GM06990 (cell line): ENCODE results near the gene MYOC.
"Not testable (repeated sequence)": the region's sequence is repeated elsewhere in the genome, so short reads cannot be mapped to it uniquely, and the experiment has no call there.

ENCODE experiments used
- DNase-seq: peaks from one replicate; pipeline ENCODE4 v3.0.0-alpha.2; 2011; ENCODE audit not compliant: insufficient read length; ENCODE audit errors: extremely low read depth
- H3K27me3 ChIP-seq: replicated peaks from 2 replicates; pipeline ENCODE4 v1.6.0; 2011; ENCODE audit warnings: low read length; ENCODE audit not compliant: control insufficient read depth, insufficient read depth
- H3K36me3 ChIP-seq: 2 replicates; pipeline ENCODE4 v1.5.1; 2011; ENCODE audit warnings: low read length; ENCODE audit not compliant: control insufficient read depth, insufficient read depth
- H3K4me3 ChIP-seq: replicated peaks from 2 replicates; pipeline ENCODE4 v1.5.1; 2011; ENCODE audit warnings: low read depth, mild to moderate bottlenecking, control low read depth, low read length
- TF ChIP-seq, protein P1 (sequence below): IDR thresholded peaks from 2 replicates; pipeline ENCODE4 v1.5.1; 2011; ENCODE audit warnings: low read length, control low read depth, mild to moderate bottlenecking, inconsistent platforms; ENCODE audit not compliant: insufficient read depth, poor library complexity, severe bottlenecking

Gene MYOC

DNA sequence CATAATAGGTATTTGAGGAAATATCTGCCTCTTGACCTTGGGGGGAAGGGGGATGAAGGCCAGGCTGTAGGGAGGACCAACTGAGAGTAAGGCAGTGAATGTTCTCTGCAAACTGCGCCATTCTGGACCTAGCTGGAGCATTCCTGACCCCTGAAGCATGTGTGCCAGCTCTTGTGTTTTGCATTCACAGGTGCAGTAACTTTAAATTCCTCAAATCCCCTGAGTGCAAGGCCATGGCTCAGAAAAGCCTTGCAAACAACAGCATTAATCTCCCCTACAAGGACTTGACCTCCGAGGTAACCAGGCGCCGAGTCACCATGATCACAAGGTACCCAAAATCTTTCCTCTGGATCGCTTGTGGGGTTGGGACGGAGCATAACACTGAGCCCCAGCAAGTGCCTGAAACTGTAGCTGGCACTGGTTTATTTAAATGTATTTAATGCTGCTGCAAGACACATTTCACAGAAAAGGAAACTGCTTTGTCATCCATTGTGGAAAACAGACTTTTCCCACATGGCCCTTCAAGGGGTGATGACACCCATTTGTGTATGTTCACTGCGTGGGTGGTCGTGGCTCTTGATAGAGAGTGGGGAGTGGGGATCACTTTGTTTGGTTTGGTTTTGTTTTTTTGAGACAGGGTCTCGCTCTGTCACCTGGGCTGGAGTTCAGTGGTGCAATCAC, 28.7 kb downstream of the MYOC start:
- H3K4me3 ChIP-seq = no peak overlapping the region
- H3K27me3 ChIP-seq = no peaks in the 10 kb centered on the region
- no peaks in the 10 kb centered on the region for H3K36me3 ChIP-seq
- DNase-seq = no peak
- TF ChIP-seq, protein P1, sequence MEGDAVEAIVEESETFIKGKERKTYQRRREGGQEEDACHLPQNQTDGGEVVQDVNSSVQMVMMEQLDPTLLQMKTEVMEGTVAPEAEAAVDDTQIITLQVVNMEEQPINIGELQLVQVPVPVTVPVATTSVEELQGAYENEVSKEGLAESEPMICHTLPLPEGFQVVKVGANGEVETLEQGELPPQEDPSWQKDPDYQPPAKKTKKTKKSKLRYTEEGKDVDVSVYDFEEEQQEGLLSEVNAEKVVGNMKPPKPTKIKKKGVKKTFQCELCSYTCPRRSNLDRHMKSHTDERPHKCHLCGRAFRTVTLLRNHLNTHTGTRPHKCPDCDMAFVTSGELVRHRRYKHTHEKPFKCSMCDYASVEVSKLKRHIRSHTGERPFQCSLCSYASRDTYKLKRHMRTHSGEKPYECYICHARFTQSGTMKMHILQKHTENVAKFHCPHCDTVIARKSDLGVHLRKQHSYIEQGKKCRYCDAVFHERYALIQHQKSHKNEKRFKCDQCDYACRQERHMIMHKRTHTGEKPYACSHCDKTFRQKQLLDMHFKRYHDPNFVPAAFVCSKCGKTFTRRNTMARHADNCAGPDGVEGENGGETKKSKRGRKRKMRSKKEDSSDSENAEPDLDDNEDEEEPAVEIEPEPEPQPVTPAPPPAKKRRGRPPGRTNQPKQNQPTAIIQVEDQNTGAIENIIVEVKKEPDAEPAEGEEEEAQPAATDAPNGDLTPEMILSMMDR = no peak

DNA sequence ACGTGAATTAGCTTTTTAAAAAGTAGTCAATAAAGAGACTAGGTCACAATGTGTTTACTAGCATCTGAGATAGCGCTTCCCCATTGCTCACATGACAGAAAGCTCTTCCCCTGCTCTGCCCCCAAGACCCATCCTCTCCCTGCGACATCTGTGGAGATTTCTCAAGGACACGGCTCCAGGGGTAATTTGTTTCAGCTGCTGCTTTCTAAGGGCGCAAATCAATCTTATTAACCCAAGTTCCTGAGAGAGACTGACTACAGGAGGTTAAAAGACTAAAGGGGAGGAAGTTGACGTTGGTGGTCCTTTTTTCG, 30.4 kb downstream of the MYOC start, which contains the start of gene MYOCOS:
MYOCOS (plus strand) TSS at position 92 of the 311 bp plus-strand sequence. CDS start 1,641 bp downstream, outside the sequence.
- no peaks in the 10 kb centered on the region for H3K36me3 ChIP-seq
- DNase-seq = no peak
- TF ChIP-seq, protein P1 = no peak
- no peaks in the 10 kb centered on the region for H3K27me3 ChIP-seq
- no peak within 1 kb of the TSS for H3K4me3 ChIP-seq

DNA sequence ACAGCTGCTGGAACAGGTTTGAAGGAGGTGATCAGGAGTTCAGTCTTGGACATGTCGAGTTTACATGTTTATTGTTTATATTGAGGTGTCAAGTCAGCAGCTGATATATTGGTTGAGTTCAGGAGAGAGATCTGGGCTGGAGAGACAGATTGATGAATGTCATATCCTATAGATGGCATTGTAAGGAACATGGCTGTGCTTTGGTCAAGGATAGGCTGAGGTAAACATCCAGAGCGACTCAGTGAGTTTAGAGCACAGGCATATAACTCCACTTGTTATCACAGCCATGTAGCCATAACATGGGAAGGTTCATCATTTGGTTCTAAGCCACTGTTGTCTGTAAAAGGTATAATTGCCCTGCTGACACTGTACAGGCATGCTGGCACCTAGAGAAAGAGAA, 35.9 kb downstream of the MYOC start:
- DNase-seq = no peak
- Histone ChIP-seq H3K4me3 (no peak overlapping the region), H3K36me3 (no peaks in the 10 kb centered on the region), H3K27me3 (no peaks in the 10 kb centered on the region)
- TF ChIP-seq, protein P1 = no peak

DNA sequence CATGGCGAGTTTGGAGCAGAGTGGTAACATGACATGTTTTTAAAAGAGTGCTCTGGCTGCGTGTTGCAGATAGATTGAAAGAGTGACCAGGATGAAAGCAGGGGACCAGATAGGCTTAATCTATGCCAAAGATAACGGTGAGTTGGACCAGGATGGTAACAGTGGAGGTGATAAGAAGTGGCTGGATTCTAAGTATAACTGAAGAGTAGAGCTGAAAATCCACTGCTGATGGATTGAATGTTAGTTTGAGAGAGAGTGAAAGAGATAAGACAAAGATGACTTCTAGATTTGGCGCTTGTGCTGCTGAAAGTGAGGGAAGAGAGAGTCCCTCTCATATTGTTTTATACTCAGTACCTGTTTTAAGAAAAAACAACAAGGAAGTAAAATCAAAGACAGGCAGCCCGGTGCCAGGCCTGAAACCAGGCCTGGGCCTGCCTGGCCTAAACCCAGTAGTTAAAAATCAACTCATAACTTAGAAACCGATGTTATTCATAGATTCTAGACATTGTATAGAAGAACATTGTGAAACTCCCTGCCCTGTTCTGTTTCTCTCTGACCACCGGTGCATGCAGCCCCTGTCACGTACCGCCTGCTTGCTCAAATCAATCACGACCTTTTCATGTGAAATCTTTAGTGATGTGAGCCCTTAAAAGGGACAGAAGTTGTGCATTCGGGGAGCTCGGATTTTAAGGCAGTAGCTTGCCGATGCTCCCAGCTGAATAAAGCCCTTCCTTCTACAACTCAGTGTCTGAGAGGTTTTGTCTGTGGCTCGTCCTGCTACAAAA, 37.2 kb downstream of the MYOC start:
- H3K36me3 ChIP-seq, DNase-seq, H3K27me3 ChIP-seq, H3K4me3 ChIP-seq: not testable (repeated sequence)

DNA sequence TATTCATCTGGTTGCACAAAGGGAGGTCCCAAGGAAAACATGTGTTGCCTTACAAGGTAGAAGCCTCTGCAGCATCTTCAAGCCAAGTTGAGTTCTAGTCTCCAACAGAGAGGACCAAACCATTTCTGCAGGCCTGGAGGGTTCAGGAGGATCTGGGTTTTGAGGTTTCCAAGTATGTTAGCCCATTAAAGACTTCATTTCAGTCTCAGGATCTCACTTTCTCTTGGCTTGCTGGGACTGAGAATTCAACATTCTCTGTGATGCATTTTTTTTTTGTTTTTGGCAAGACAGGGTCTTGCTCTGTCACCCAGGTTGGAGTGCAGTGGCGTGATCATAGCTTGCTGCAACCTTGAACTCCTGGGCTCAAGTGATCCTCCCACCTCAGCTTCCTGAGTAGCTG, 39.2 kb downstream of the MYOC start:
- no peak for DNase-seq
- no peaks in the 10 kb centered on the region for H3K27me3 ChIP-seq
- no peaks in the 10 kb centered on the region for H3K36me3 ChIP-seq
- TF ChIP-seq, protein P1 = no peak
- H3K4me3 ChIP-seq = no peak overlapping the region

DNA sequence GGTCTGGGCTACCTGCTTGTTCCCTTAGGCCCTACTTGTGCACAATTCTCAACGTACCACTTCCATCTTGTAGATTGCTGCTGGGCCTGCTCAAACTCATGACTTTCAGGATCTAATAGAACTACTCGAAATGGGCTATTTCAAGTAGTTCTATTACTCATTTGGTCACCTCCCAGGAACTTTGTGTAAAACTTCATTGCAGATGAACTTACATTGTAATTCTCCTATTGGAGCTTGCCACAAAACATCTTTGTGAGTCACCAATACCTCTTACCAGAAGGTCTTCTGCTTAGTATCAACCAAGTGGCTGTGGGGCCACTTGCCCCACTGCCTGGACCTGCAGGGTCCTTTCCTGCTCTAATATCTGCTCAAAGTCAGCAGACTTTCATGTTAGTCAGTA, 41.2 kb downstream of the MYOC start:
- H3K27me3 ChIP-seq = no peaks in the 10 kb centered on the region
- no peaks in the 10 kb centered on the region for H3K36me3 ChIP-seq
- no peak overlapping the region for H3K4me3 ChIP-seq
- DNase-seq = no peak
- TF ChIP-seq, protein P1 = no peak
